Measurements from ENCODE around the gene NEK3.
"Not testable (repeated sequence)": the region's sequence is repeated elsewhere in the genome, so short reads cannot be mapped to it uniquely, and the experiment has no call there.

DNA sequence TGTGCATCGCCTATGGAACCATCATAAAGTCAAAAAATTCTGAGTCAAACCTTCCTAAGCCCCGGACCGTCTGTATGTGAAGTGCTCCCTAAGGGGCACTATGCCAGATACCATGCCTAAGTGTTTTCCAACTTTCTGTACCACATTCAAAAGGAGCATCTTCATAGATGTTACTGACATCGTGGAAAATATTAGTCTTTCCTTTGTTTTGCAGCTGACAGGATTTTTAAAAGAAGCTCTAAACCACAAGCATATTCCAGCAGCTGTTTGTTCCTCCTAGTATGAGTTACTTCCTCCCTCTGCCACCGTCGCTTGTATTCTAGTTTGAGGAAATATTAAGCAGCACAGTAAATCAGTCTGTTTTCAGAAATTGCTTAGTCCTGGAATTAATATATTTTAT, 14.6 kb upstream of the NEK3 start:
- TF ChIP-seq, protein P1, sequence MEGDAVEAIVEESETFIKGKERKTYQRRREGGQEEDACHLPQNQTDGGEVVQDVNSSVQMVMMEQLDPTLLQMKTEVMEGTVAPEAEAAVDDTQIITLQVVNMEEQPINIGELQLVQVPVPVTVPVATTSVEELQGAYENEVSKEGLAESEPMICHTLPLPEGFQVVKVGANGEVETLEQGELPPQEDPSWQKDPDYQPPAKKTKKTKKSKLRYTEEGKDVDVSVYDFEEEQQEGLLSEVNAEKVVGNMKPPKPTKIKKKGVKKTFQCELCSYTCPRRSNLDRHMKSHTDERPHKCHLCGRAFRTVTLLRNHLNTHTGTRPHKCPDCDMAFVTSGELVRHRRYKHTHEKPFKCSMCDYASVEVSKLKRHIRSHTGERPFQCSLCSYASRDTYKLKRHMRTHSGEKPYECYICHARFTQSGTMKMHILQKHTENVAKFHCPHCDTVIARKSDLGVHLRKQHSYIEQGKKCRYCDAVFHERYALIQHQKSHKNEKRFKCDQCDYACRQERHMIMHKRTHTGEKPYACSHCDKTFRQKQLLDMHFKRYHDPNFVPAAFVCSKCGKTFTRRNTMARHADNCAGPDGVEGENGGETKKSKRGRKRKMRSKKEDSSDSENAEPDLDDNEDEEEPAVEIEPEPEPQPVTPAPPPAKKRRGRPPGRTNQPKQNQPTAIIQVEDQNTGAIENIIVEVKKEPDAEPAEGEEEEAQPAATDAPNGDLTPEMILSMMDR (IDR thresholded peaks at IDR 0.05) = not testable (repeated sequence)
- TF ChIP-seq EZH2 (IDR thresholded peaks at IDR 0.05) = not testable (repeated sequence)

All from neural progenitor cell (in vitro differentiated cells).